Transverse colon (tissue), 3 donors: ENCODE results near the gene ZNF431.

Source experiments
- EP300 ChIP-seq: sonication (generic); formaldehyde crosslinking; IDR thresholded peaks from one replicate; pipeline ENCODE4 v1.6.1; 2017; ENCODE audit warnings: antibody characterized with exemption, low read depth
- POLR2A ChIP-seq: fragments of 450-650 bp; IDR thresholded peaks from one replicate; pipeline ENCODE4 v1.6.1; 2016; ENCODE audit warnings: antibody characterized with exemption, mild to moderate bottlenecking, moderate library complexity
- TF ChIP-seq, protein P1 (sequence below), 5 experiments: fragments of 200-600 bp in 3 of 5; fragments of 450-650 bp in 2 of 5; sonication (generic) in 3 of 5; IDR thresholded peaks; 1 replicate in 2 of 5; 2 replicates in 3 of 5; pipeline ENCODE4 v1.5.1; 2016 to 2017; ENCODE audit warnings: antibody characterized with exemption in 5 of 5, inconsistent platforms in 3 of 5, mild to moderate bottlenecking in 2 of 5, moderate library complexity in 1 of 5

DNA sequence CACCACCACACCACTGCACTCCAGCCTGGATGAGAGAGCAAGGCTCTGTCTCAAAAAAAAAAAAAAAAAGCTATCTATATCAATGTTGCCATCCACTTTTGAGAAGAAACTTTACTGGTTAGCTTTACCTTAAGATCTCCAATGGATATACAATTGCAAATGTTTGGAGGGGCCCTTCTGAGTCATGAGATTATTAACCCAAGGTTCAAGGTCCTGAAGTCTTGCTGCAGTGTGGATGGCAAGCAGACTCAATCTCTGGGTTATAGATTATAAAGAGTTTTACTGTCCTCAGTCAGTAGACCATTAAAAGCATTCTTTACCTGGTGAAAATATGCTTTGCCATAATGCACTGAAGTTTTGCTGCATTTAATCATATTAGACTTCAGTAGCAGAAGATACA lies 3.7 kb upstream of the ZNF431 start:
- TF ChIP-seq, protein P1, sequence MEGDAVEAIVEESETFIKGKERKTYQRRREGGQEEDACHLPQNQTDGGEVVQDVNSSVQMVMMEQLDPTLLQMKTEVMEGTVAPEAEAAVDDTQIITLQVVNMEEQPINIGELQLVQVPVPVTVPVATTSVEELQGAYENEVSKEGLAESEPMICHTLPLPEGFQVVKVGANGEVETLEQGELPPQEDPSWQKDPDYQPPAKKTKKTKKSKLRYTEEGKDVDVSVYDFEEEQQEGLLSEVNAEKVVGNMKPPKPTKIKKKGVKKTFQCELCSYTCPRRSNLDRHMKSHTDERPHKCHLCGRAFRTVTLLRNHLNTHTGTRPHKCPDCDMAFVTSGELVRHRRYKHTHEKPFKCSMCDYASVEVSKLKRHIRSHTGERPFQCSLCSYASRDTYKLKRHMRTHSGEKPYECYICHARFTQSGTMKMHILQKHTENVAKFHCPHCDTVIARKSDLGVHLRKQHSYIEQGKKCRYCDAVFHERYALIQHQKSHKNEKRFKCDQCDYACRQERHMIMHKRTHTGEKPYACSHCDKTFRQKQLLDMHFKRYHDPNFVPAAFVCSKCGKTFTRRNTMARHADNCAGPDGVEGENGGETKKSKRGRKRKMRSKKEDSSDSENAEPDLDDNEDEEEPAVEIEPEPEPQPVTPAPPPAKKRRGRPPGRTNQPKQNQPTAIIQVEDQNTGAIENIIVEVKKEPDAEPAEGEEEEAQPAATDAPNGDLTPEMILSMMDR (IDR thresholded peaks at IDR 0.05): no peak
- TF ChIP-seq POLR2A: no peak
- no peak for TF ChIP-seq EP300
